AG09319 (cell line): Measurements from ENCODE around the gene TMEM9B.

ENCODE experiments used
- DNase-seq: peaks from one replicate; pipeline ENCODE4 v3.0.0-alpha.2; 2010; ENCODE audit warnings: low read depth; ENCODE audit errors: extremely low read depth
- CTCF ChIP-seq: IDR thresholded peaks from 2 replicates; pipeline ENCODE4 v1.5.1; 2011; ENCODE audit warnings: low read depth, mild to moderate bottlenecking, inconsistent platforms, low read length, moderate library complexity

TMEM9B gene

GRCh38 chr11:8899119-8899753, 65.0 kb downstream of the TMEM9B start:
- no peak for TF ChIP-seq CTCF
- no peak for DNase-seq
